ENCODE data around the gene PTH2. TPM values are rescaled to one million over a fixed set of nuclear protein-coding genes. Genes with fewer than 3 reads are reported as not detected.

The PTH2 gene
- total and polyA plus RNA-seq, 2 donors (not counting 3 experiments of a cell fraction or from before 2014, with no cell fraction given), result not detected

DNA sequence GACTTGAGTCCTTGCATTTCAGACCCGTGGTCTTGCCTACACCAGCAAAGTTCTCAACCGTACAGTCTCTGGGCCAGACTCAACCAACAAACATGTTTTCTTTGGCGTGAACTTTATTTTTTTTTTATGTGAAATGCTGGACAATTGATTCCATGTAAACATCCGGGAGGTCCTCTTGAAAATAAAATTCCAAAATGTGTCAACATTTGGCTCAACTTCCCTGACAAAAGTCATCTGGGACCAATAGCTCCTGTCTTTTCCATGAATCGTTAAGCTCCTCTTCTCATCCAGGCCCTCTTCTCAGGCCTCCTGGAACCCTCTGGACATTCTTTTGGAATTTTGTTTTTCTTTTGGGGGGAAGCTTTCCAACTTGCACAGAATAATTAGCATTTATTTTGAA is 32.5 kb upstream of the PTH2 start:
- Histone ChIP-seq H2AFZ (ENCODE audit: low read depth, low read length) (no peak overlapping the region), H3K9ac (replicated peaks; ENCODE audit: extremely low read depth, insufficient read depth, low read length) (no peak overlapping the region), H3K9me1 (replicated peaks; ENCODE audit: control insufficient read depth, extremely low read depth, insufficient read depth, low read length) (no peaks in the 10 kb centered on the region), H4K20me1 (replicated peaks; ENCODE audit: control insufficient read depth, extremely low read depth, insufficient read depth, low read length) (no peaks in the 10 kb centered on the region), H3K4me2 (ENCODE audit: insufficient read depth, low read length) (no peak overlapping the region), H3K4me3 (replicated peaks in 1 of 3; ENCODE audit: insufficient read depth in 1 of 3, low read depth in 1 of 3, low read length in 3 of 3) (no peak overlapping the region), H3K27me3 (ENCODE audit: control insufficient read depth in 2 of 2, insufficient read depth in 2 of 2, low read length in 2 of 2) (no peaks in the 10 kb centered on the region), H3K27ac (ENCODE audit: insufficient read depth, low read depth, low read length) (no peak overlapping the region), H3K4me1 (ENCODE audit: control insufficient read depth, extremely low read depth, insufficient read depth, low read length) (peaks cover 7% of the 10 kb centered on the region), H3K36me3 (ENCODE audit: control insufficient read depth in 2 of 2, extremely low read depth in 1 of 2, insufficient read depth in 2 of 2, low read length in 2 of 2) (no peaks in the 10 kb centered on the region), H3K9me3 (replicated peaks; ENCODE audit: control insufficient read depth, insufficient read depth, low read length) (no peaks in the 10 kb centered on the region), H3K79me2 (ENCODE audit: control insufficient read depth, insufficient read depth, low read length) (peaks cover 5% of the 10 kb centered on the region)
- TF ChIP-seq, protein P1, sequence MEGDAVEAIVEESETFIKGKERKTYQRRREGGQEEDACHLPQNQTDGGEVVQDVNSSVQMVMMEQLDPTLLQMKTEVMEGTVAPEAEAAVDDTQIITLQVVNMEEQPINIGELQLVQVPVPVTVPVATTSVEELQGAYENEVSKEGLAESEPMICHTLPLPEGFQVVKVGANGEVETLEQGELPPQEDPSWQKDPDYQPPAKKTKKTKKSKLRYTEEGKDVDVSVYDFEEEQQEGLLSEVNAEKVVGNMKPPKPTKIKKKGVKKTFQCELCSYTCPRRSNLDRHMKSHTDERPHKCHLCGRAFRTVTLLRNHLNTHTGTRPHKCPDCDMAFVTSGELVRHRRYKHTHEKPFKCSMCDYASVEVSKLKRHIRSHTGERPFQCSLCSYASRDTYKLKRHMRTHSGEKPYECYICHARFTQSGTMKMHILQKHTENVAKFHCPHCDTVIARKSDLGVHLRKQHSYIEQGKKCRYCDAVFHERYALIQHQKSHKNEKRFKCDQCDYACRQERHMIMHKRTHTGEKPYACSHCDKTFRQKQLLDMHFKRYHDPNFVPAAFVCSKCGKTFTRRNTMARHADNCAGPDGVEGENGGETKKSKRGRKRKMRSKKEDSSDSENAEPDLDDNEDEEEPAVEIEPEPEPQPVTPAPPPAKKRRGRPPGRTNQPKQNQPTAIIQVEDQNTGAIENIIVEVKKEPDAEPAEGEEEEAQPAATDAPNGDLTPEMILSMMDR (IDR thresholded peaks at IDR 0.05; ENCODE audit: extremely low read depth in 1 of 2, insufficient read depth in 1 of 2, low read depth in 1 of 2, low read length in 2 of 2), result no peak
- no peak for TF ChIP-seq FOS (IDR thresholded peaks at IDR 0.05; ENCODE audit: borderline replicate concordance, insufficient read depth, low read length)
- BruUV-seq (replicated peaks), result no TSS peak
- ChIA-PET POLR2A (no interaction called here), CTCF (interaction anchor here (1.5 kb wide), 1 partner anchor 18 kb away, joined by 5 read pairs; the partner anchor contains the start of gene FLT3LG)
- intact Hi-C loops (cut with micrococcal nuclease) (no loop called here), dilution Hi-C loops (cut with MboI; ENCODE audit: extremely low pct_ligation_motif_present, low sequenced_read_pairs) (no loop called here)
- DNase-seq (ENCODE audit: low read depth, low spot score) (no peak), FAIRE-seq (no peak)

DNA sequence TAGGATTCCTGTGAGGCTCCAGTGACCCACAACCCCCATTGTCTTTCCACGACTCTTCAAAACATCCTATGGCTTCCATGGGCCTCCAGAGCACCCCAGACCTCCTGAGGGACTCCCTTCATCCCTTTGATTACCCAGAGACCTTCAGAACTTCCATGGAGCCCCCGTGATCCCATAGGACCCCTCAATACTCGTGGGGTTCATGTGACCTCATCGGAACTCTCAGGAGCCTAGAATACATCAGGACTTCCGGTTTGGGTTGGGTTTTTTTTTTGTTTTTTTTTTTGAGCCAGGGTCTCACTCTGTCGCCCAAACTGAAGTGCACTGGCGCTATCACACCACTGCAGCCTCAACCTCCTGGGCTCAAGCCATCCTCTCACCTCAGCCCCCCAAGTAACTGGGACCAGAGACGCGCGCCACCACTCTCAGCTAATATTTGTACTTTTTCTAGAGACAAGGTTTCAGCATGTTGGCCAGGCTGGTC is 30.6 kb upstream of the PTH2 start:
- intact Hi-C loops (cut with micrococcal nuclease), result loop anchor here (2.0 to 5.0 kb wide), 3 partner anchors 21 to 424 kb away; partner anchors contain the start of genes AKT1S1, FLT3LG, RRAS and SCAF1
- CTCF ChIA-PET, result interaction anchor here (1.9 to 3.8 kb wide), 2 partner anchors 19 to 23 kb away, joined by 8 to 17 read pairs; partner anchors contain the start of gene FLT3LG

More for the DNA sequence above, 30.6 kb upstream of the PTH2 start:
- H4K20me1 ChIP-seq (replicated peaks; ENCODE audit: control insufficient read depth, extremely low read depth, insufficient read depth, low read length), result no peaks in the 10 kb centered on the region
- H3K4me2 ChIP-seq (ENCODE audit: insufficient read depth, low read length), result peak overlapping the region; percentile 79
- peak overlapping the region; percentile 42 for H2AFZ ChIP-seq (ENCODE audit: low read depth, low read length)
- peak overlapping the region; percentile 31 to 74 (median 52) for H3K4me3 ChIP-seq (replicated peaks in 1 of 3; ENCODE audit: insufficient read depth in 1 of 3, low read depth in 1 of 3, low read length in 3 of 3)
- no peaks in the 10 kb centered on the region for H3K27me3 ChIP-seq (ENCODE audit: control insufficient read depth in 2 of 2, insufficient read depth in 2 of 2, low read length in 2 of 2)
- no peak for DNase-seq (ENCODE audit: low read depth, low spot score)
- H3K36me3 ChIP-seq (ENCODE audit: control insufficient read depth in 2 of 2, extremely low read depth in 1 of 2, insufficient read depth in 2 of 2, low read length in 2 of 2), result peaks cover 0 to 4% of the 10 kb centered on the region in 2 experiments
- H3K79me2 ChIP-seq (ENCODE audit: control insufficient read depth, insufficient read depth, low read length), result peaks cover 11% of the 10 kb centered on the region
- POLR2A ChIA-PET, result interaction anchor here (0.6 to 1.0 kb wide), 3 partner anchors 19 to 326 kb away, joined by 3 to 8 read pairs (median 7); no protein-coding TSS in a partner anchor
- H3K4me1 ChIP-seq (ENCODE audit: control insufficient read depth, extremely low read depth, insufficient read depth, low read length), result peaks cover 11% of the 10 kb centered on the region
- TF ChIP-seq MYC (IDR thresholded peaks at IDR 0.05; ENCODE audit: low read depth, low read length) (no peak), FOS (IDR thresholded peaks at IDR 0.05; ENCODE audit: borderline replicate concordance, insufficient read depth, low read length) (no peak), POLR2A (IDR thresholded peaks at IDR 0.05; ENCODE audit: low read depth, low read length) (no peak), EZH2 (IDR thresholded peaks at IDR 0.05; ENCODE audit: borderline replicate concordance, low read depth, low read length, severe bottlenecking) (no peak), JUN (IDR thresholded peaks at IDR 0.05; ENCODE audit: borderline replicate concordance, insufficient read depth, insufficient read length, low read depth) (no peak), GATA2 (IDR thresholded peaks at IDR 0.05; ENCODE audit: insufficient read depth, insufficient read length, low read depth, low read length) (no peak), POLR2AphosphoS5 (IDR thresholded peaks at IDR 0.05; ENCODE audit: insufficient read depth, low read depth, low read length) (no peak)
- TF ChIP-seq, protein P2, sequence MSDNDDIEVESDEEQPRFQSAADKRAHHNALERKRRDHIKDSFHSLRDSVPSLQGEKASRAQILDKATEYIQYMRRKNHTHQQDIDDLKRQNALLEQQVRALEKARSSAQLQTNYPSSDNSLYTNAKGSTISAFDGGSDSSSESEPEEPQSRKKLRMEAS (IDR thresholded peaks at IDR 0.05; ENCODE audit: insufficient read depth, insufficient read length), result no peak
- TF ChIP-seq, protein P1 (IDR thresholded peaks at IDR 0.05; ENCODE audit: extremely low read depth in 1 of 2, insufficient read depth in 1 of 2, low read depth in 1 of 2, low read length in 2 of 2), result no peak
- H3K9me3 ChIP-seq (replicated peaks; ENCODE audit: control insufficient read depth, insufficient read depth, low read length), result no peaks in the 10 kb centered on the region
- dilution Hi-C loops (cut with MboI; ENCODE audit: extremely low pct_ligation_motif_present, low sequenced_read_pairs), result no loop called here
- TSS peak; percentile 91 for BruUV-seq (replicated peaks)
- no peaks in the 10 kb centered on the region for H3K9me1 ChIP-seq (replicated peaks; ENCODE audit: control insufficient read depth, extremely low read depth, insufficient read depth, low read length)
- H3K9ac ChIP-seq (replicated peaks; ENCODE audit: extremely low read depth, insufficient read depth, low read length), result peak overlapping the region; percentile 92
- peak overlapping the region; percentile 83 for H3K27ac ChIP-seq (ENCODE audit: insufficient read depth, low read depth, low read length)
- FAIRE-seq, result peak; percentile 38
